WI38 (cell line): Measurements from ENCODE around the gene MIER2.

Experiments used
- H3K4me3 ChIP-seq: 2 replicates; pipeline ENCODE4 v1.5.1; 2011; ENCODE audit warnings: low read depth, mild to moderate bottlenecking, control low read depth, low read length
- TF ChIP-seq, protein P1 (sequence below): IDR thresholded peaks from 2 replicates; pipeline ENCODE4 v1.5.1; 2012; ENCODE audit warnings: low read depth, mild to moderate bottlenecking, control low read depth, low read length

Gene MIER2

GRCh38 chr19:291006-291521 lies 53.5 kb downstream of the MIER2 start, which contains the start of gene PLPP2:
Gene PLPP2 (minus strand): TSS chr19:291403. CDS start chr19:291336, 67 bp downstream.
- TF ChIP-seq, protein P1, sequence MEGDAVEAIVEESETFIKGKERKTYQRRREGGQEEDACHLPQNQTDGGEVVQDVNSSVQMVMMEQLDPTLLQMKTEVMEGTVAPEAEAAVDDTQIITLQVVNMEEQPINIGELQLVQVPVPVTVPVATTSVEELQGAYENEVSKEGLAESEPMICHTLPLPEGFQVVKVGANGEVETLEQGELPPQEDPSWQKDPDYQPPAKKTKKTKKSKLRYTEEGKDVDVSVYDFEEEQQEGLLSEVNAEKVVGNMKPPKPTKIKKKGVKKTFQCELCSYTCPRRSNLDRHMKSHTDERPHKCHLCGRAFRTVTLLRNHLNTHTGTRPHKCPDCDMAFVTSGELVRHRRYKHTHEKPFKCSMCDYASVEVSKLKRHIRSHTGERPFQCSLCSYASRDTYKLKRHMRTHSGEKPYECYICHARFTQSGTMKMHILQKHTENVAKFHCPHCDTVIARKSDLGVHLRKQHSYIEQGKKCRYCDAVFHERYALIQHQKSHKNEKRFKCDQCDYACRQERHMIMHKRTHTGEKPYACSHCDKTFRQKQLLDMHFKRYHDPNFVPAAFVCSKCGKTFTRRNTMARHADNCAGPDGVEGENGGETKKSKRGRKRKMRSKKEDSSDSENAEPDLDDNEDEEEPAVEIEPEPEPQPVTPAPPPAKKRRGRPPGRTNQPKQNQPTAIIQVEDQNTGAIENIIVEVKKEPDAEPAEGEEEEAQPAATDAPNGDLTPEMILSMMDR = no peak
- peak within 1 kb of the TSS; percentile 52 for H3K4me3 ChIP-seq

GRCh38 chr19:290372-291005 lies 54.1 kb downstream of the MIER2 start:
- peak overlapping the region; percentile 52 for H3K4me3 ChIP-seq
- TF ChIP-seq, protein P1 = no peak

DNA sequence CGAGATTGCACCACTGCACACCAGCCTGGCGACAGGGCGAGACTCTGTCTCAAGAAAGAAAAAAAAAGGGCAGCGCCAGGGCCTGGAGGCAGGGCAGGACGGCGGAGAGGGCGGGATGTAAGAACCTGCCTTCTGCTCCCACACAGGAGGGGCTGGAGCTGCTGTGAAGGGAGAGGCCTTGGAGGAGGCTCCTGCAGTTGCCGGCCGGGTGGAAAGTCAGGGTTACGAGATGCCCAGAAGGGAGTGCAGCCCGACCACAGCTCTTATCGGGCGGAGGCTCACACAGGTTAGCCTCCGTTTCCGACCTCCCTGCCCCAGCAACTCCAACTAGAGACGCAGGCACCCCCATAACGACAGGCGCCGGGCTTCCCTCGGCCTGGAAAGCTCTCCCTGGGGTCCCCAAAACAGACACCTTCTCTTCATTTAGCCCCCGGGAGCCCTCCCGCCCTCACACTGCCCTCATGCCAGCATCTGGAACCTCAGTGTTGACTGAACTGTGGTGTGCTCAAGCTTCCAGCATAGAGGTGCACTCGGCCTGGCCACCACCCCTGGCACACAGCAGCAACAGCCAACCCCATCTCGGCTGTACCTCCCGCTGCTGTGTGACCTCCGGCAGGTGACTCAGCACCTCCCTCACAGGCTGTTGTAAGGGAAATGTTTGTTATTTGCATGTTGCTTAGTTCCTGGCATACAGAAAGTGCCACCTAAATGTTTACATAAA lies 54.8 kb downstream of the MIER2 start:
- TF ChIP-seq, protein P1 = no peak
- H3K4me3 ChIP-seq = no peak overlapping the region

DNA sequence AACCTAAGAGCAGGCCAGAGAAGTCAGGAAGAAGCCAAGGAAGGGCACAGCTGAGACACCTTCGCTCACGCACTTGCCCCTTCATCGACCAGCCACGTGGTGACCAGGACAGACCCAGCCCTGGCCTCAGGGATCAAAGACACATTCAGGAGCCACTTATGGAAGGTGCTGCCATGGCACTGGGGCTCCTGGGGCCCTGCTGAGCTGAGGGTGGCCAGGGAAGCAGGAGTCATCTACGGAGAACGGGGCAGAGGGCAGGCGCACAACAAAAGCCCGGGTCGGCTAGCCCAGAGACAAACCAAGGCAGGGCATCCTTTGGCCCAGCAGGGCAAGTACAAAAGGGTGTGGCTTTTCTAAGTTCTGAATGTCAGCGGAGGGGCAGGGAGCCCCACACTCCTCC lies 55.7 kb downstream of the MIER2 start:
- H3K4me3 ChIP-seq = no peak overlapping the region
- TF ChIP-seq, protein P1 = no peak

- no peak overlapping the region for H3K4me3 ChIP-seq
- TF ChIP-seq, protein P1 = no peak
Measured at GRCh38 chr19:287381-287871, 57.2 kb downstream of the MIER2 start.

- H3K4me3 ChIP-seq = no peak overlapping the region
- TF ChIP-seq, protein P1 = no peak
Measured at GRCh38 chr19:283395-283794, 61.2 kb downstream of the MIER2 start.

DNA sequence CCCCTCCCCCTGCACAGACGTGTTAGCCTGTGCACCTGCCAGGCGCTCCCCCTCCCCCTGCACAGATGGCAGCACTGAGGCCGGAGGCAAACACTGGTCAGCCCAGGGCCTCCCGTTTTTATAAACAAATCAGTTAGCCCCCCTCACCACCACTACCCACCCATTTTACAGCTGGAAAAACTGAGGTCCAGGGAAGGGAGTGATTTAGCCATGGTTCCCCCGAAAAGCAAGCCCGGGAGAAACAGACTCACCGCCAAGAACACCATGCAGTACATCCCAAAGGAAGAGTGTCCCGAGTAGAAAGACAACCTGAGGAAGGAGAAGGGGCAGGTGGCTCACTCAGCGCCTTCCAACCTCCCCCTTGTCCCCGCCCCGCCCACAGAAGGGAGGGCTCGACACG lies 62.1 kb downstream of the MIER2 start:
- TF ChIP-seq, protein P1 = no peak

More for the DNA sequence above, 62.1 kb downstream of the MIER2 start:
- H3K4me3 ChIP-seq = no peak overlapping the region
